KMS-11 (cell line): ENCODE measurements around the gene AGAP3.

Source experiments
- H2AFZ ChIP-seq: fragments of 200-600 bp; sonication (generic); 2 replicates; pipeline ENCODE4 v1.6.1; 2016; ENCODE audit warnings: antibody characterized with exemption, mixed run types, low read depth
- H3K27ac ChIP-seq: fragments of 200-600 bp; sonication (generic); 2 replicates; pipeline ENCODE4 v1.6.1; 2016; ENCODE audit warnings: mild to moderate bottlenecking, mixed run types
- H3K27me3 ChIP-seq: fragments of 200-600 bp; sonication (generic); 2 replicates; pipeline ENCODE4 v1.6.1; 2017; ENCODE audit warnings: mild to moderate bottlenecking, low read depth, mixed run types, moderate library complexity; ENCODE audit not compliant: insufficient read depth
- H3K36me3 ChIP-seq: fragments of 200-600 bp; sonication (generic); 2 replicates; pipeline ENCODE4 v1.6.1; 2017; ENCODE audit warnings: mild to moderate bottlenecking, mixed run types; ENCODE audit not compliant: insufficient read depth
- H3K4me1 ChIP-seq: fragments of 200-600 bp; sonication (generic); 2 replicates; pipeline ENCODE4 v1.6.1; 2016; ENCODE audit warnings: mild to moderate bottlenecking, low read depth, mixed run types; ENCODE audit not compliant: poor library complexity, severe bottlenecking
- H3K4me2 ChIP-seq: fragments of 200-600 bp; sonication (generic); 2 replicates; pipeline ENCODE4 v1.7.0; 2016; ENCODE audit warnings: mild to moderate bottlenecking, mixed run types
- H3K4me3 ChIP-seq: fragments of 200-600 bp; sonication (generic); IDR thresholded peaks from 2 replicates; pipeline ENCODE4 v1.6.1; 2017; ENCODE audit warnings: low read depth, low read length, mixed read lengths; ENCODE audit not compliant: insufficient read depth
- H3K79me2 ChIP-seq: fragments of 200-600 bp; sonication (generic); 2 replicates; pipeline ENCODE4 v1.6.1; 2016; ENCODE audit warnings: low read depth, mixed run types; ENCODE audit not compliant: insufficient read depth
- H3K9ac ChIP-seq: fragments of 200-600 bp; sonication (generic); 2 replicates; pipeline ENCODE4 v1.6.1; 2016; ENCODE audit warnings: mild to moderate bottlenecking, mixed run types
- H4K20me1 ChIP-seq: fragments of 200-600 bp; sonication (generic); 2 replicates; pipeline ENCODE4 v1.6.1; 2016; ENCODE audit warnings: mild to moderate bottlenecking, mixed run types; ENCODE audit not compliant: insufficient read depth
- CTCF ChIP-seq: fragments of 200-600 bp; sonication (generic); conservative IDR thresholded peaks from 2 replicates; pipeline ENCODE4 v1.6.1; 2017; ENCODE audit warnings: low read depth, mild to moderate bottlenecking, antibody characterized with exemption, low read length, moderate library complexity, mixed read lengths

The AGAP3 gene

GRCh38 chr7:151069841-151070573 is 16.3 kb upstream of the AGAP3 start:
- Histone ChIP-seq H3K79me2 (no peaks in the 10 kb centered on the region), H3K27me3 (no peaks in the 10 kb centered on the region), H3K4me3 (no peak overlapping the region), H3K36me3 (peaks cover 8% of the 10 kb centered on the region; the same call in 1 of the 2 replicates), H4K20me1 (no peaks in the 10 kb centered on the region), H3K4me2 (no peak overlapping the region), H3K27ac (no peak overlapping the region), H3K9ac (no peak overlapping the region), H3K4me1 (no peaks in the 10 kb centered on the region), H2AFZ (no peak overlapping the region)
- no peak for TF ChIP-seq CTCF

DNA sequence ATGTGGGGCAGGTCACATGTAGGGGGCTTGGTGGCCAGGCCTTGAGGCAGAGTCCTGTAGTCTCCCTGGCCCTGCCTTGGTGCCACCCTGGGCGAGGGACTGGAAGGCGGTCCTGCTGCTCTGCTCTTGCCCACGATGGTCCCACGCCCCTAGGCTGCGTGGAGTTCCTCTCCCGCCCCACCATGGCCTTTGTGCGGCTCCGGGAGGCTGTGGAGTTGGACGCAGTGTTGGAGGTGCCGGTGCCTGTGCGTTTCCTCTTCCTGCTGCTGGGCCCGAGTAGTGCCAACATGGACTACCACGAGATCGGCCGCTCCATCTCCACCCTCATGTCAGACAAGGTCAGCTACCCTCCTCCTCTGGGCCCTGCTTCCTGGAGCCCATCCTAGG is 15.7 kb upstream of the AGAP3 start:
- Histone ChIP-seq H3K36me3 (peaks cover 8% of the 10 kb centered on the region; the same call in 1 of the 2 replicates), H3K27me3 (no peaks in the 10 kb centered on the region), H3K4me2 (no peak overlapping the region), H4K20me1 (no peaks in the 10 kb centered on the region), H3K9ac (no peak overlapping the region), H3K79me2 (no peaks in the 10 kb centered on the region), H2AFZ (no peak overlapping the region), H3K4me3 (no peak overlapping the region), H3K27ac (no peak overlapping the region), H3K4me1 (no peaks in the 10 kb centered on the region)
- TF ChIP-seq CTCF = no peak

GRCh38 chr7:151071032-151071866 is 15.0 kb upstream of the AGAP3 start:
- Histone ChIP-seq H3K27ac (no peak overlapping the region), H3K36me3 (peaks cover 8% of the 10 kb centered on the region; the same call in 1 of the 2 replicates), H3K4me2 (no peak overlapping the region)

GRCh38 chr7:151073990-151074389 is 12.3 kb upstream of the AGAP3 start:
- Histone ChIP-seq H3K27me3 (no peaks in the 10 kb centered on the region), H2AFZ (no peak overlapping the region), H3K27ac (no peak overlapping the region), H3K4me3 (no peak overlapping the region), H3K9ac (no peak overlapping the region), H3K4me1 (peaks cover 3% of the 10 kb centered on the region), H3K4me2 (no peak overlapping the region), H4K20me1 (no peaks in the 10 kb centered on the region), H3K36me3 (peaks cover 8% of the 10 kb centered on the region; the same call in 1 of the 2 replicates), H3K79me2 (peaks cover 2% of the 10 kb centered on the region; the same call in 1 of the 2 replicates)
- no peak for TF ChIP-seq CTCF

More at GRCh38 chr7:151071032-151071866, 15.0 kb upstream of the AGAP3 start:
- Histone ChIP-seq H3K27me3 (no peaks in the 10 kb centered on the region), H3K4me1 (no peaks in the 10 kb centered on the region), H3K79me2 (no peaks in the 10 kb centered on the region), H3K9ac (no peak overlapping the region), H3K4me3 (no peak overlapping the region), H2AFZ (no peak overlapping the region), H4K20me1 (no peaks in the 10 kb centered on the region)
- no peak for TF ChIP-seq CTCF
